IgD-negative memory B cell (primary cell): ENCODE results near the gene IWS1. TPM values are rescaled to one million over a fixed set of nuclear protein-coding genes. Genes with fewer than 3 reads are reported as not detected.
"Not testable (repeated sequence)": the region's sequence is repeated elsewhere in the genome, so short reads cannot be mapped to it uniquely, and the experiment has no call there.

Experiments used
- H3K27ac Mint-ChIP-seq, 3 donors: one replicate each; pipeline ENCODE4 v1.8.0; 2020 to 2022; ENCODE audit warnings: mild to moderate bottlenecking in 3 of 3, mixed read lengths in 3 of 3, moderate library complexity in 1 of 3
- H3K27me3 Mint-ChIP-seq: one replicate; pipeline ENCODE4 v1.8.0; 2021; ENCODE audit warnings: mixed read lengths
- H3K36me3 Mint-ChIP-seq: one replicate; pipeline ENCODE4 v1.8.0; 2020; ENCODE audit warnings: mild to moderate bottlenecking, mixed read lengths
- H3K4me1 Mint-ChIP-seq, 3 donors: one replicate each; pipeline ENCODE4 v1.8.0; 2020 to 2022; ENCODE audit warnings: mixed read lengths in 3 of 3, mild to moderate bottlenecking in 1 of 3
- H3K4me3 Mint-ChIP-seq, 4 donors: one replicate each; pipeline ENCODE4 v1.8.0; 2020 to 2022; ENCODE audit warnings: mild to moderate bottlenecking in 4 of 4, mixed read lengths in 4 of 4, moderate library complexity in 3 of 4
- H3K9me3 Mint-ChIP-seq, 3 donors: one replicate each; pipeline ENCODE4 v1.8.0; 2020 to 2021; ENCODE audit warnings: mixed read lengths in 3 of 3, mild to moderate bottlenecking in 1 of 3
- polyA plus RNA-seq: library from polyadenylated mRNA; unstranded; fragments of 300-500 nt; fragmentation: Illumina TruSeq; gene quantifications from one replicate; pipeline ENCODE4 v1.2.3, GENCODE V29; 2021

Gene IWS1
- polyA plus RNA-seq, 1 donor from 2014 or later = 30.0 TPM

- Mint-ChIP-seq H3K27ac (no peak overlapping the region), H3K4me3 (no peak overlapping the region), H3K27me3 (peaks cover 7% of the 10 kb centered on the region), H3K9me3 (no peaks in the 10 kb centered on the region), H3K4me1 (peaks cover 0 to 2% (median 0%) of the 10 kb centered on the region in 3 donors), H3K36me3 (no peaks in the 10 kb centered on the region)
Observed at GRCh38 chr2:127545796-127546195, 19.5 kb upstream of the IWS1 start.

DNA sequence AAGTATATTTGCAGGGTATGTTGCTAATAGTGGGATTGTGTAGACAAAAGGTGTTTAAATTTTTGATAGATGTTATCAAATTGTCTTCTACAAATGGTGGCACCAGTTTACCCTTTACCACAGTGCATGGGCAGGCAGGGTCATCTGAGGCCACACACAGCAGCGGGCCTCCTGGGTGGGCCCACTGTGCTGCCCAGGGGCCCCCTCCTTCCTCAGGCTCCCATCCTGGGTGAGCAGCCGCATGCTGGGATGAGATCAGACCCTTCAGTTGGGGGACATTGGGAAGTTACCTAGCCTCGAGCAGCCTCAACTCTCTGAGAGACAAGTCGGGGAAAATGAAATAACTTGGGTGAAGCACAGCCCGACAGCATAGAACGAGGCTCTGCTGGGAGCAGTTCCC is 18.9 kb upstream of the IWS1 start:
- Mint-ChIP-seq H3K4me3 (no peak overlapping the region), H3K27ac (no peak overlapping the region), H3K9me3 (no peaks in the 10 kb centered on the region), H3K27me3 (peaks cover 7% of the 10 kb centered on the region), H3K36me3 (no peaks in the 10 kb centered on the region), H3K4me1 (peaks cover 0 to 2% (median 0%) of the 10 kb centered on the region in 3 donors)

DNA sequence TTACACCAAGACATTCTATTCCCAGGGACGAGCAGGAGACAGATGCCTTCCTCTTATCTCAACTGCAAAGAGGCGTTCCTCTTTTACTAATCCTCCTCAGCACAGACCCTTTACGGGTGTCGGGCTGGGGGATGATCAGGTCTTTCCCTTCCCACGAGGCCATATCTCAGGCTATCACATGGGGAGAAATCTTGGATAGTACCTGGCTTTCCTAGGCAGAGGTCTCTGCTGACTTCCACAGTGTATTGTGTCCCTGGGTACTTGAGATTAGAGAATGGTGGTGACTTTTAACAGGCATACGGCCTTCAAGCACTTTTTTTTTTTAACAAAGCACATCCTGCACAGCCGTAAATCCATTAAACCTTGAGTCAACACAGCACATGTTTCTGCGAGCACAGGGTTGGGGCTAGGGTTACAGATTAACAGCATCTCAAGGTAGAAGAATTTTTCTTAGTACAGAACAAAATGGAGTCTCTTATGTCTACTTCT is 16.8 kb upstream of the IWS1 start:
- H3K36me3 Mint-ChIP-seq, H3K27me3 Mint-ChIP-seq, H3K4me3 Mint-ChIP-seq, H3K27ac Mint-ChIP-seq, H3K4me1 Mint-ChIP-seq, H3K9me3 Mint-ChIP-seq: not testable (repeated sequence)

DNA sequence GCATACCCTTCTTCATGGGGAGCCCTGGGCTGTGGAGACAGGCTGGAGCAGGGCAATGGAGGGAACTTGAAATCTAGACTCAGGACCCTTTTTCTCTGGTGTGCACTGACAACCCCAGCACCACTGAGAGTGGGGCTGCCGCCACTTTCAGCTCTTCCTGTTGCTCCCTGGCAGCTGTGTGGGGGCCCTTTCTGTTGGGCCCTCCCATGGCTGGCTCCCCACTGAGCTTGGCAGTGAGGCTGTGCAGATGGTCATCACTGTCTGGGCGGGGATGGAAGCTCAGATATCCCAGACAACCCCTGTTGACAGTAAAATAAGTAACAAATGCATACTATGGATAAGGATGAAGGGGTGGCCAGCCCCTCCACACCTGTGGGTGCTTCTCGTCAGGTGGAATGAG is 15.9 kb upstream of the IWS1 start:
- no peaks in the 10 kb centered on the region for H3K4me1 Mint-ChIP-seq
- H3K4me3 Mint-ChIP-seq = no peak overlapping the region
- peaks cover 3% of the 10 kb centered on the region for H3K27me3 Mint-ChIP-seq
- H3K9me3 Mint-ChIP-seq = peaks cover 0 to 2% (median 0%) of the 10 kb centered on the region in 3 donors
- no peak overlapping the region for H3K27ac Mint-ChIP-seq
- no peaks in the 10 kb centered on the region for H3K36me3 Mint-ChIP-seq

DNA sequence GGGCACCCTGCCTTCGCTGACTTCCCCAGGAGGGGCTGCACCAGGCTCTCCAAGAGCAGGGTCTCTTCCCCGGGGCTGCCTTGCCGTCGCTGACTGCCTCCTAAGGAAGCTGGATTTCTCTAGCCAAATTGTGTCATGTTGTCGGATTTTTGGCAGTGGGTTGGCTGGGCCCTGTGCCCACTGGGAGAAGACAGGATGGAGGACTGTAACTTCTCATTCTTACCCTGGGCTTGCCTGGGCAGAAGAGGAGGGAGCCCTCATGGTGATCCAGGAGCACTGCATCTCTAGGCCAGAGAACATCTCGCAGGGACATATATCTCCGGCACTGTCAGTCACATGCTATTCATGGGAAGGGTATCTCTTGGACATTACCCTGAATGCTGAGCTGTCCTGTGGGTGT is 15.5 kb upstream of the IWS1 start:
- Mint-ChIP-seq H3K36me3 (no peaks in the 10 kb centered on the region), H3K27ac (no peak overlapping the region)

GRCh38 chr2:127537644-127538043 is 11.4 kb upstream of the IWS1 start:
- Mint-ChIP-seq H3K27me3 (peaks cover 8% of the 10 kb centered on the region), H3K27ac (no peak overlapping the region), H3K4me1 (peaks cover 0 to 2% (median 1%) of the 10 kb centered on the region in 3 donors), H3K36me3 (no peaks in the 10 kb centered on the region), H3K9me3 (peaks cover 0 to 2% (median 0%) of the 10 kb centered on the region in 3 donors), H3K4me3 (no peak overlapping the region)

More for the DNA sequence above, 15.5 kb upstream of the IWS1 start:
- Mint-ChIP-seq H3K27me3 (peaks cover 3% of the 10 kb centered on the region), H3K4me1 (no peaks in the 10 kb centered on the region), H3K4me3 (no peak overlapping the region), H3K9me3 (peaks cover 0 to 2% (median 0%) of the 10 kb centered on the region in 3 donors)

DNA sequence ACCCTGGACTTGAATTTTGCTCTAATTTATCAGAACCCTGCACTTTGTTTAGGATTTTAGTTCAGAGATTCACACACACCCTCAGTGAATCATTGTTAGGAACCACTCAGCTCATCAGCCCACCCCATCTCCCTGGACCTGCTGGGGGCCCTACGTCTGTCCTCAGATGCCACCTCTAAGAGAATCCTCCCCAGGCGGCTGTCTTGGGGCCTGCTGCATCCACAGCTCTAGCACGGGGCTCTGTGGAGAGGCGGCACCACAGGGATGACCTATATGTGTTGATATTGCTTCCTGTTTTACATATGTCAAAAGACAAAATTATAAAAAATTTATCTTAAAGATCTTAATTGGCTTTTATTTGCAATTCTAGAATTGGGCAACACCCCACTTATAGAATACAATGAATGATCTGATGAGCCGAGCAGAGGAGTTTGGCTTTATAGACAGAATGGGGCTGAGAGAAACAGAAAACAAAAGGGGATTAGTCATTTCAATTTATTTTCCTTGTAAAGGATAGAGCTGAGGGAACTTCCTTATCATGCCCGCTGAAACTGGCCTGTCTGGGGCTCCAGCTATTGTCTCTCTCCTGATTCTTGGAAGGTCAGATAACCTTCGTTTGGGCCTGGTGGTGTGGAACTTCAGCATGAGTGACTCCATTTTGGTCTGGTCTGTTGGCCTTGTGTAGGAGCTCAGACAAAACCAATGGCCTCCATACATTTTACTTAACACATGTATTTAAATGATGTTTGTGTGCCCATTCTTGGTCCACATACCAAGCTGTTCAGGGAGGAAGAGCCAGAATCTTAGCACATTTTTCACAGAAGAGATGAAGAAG is 10.6 kb upstream of the IWS1 start:
- H3K9me3 Mint-ChIP-seq = peaks cover 0 to 2% (median 0%) of the 10 kb centered on the region in 3 donors
- peaks cover 8% of the 10 kb centered on the region for H3K27me3 Mint-ChIP-seq
- H3K27ac Mint-ChIP-seq = no peak overlapping the region
- H3K4me3 Mint-ChIP-seq = no peak overlapping the region
- H3K36me3 Mint-ChIP-seq = no peaks in the 10 kb centered on the region
- peaks cover 0 to 2% (median 1%) of the 10 kb centered on the region in 3 donors for H3K4me1 Mint-ChIP-seq

DNA sequence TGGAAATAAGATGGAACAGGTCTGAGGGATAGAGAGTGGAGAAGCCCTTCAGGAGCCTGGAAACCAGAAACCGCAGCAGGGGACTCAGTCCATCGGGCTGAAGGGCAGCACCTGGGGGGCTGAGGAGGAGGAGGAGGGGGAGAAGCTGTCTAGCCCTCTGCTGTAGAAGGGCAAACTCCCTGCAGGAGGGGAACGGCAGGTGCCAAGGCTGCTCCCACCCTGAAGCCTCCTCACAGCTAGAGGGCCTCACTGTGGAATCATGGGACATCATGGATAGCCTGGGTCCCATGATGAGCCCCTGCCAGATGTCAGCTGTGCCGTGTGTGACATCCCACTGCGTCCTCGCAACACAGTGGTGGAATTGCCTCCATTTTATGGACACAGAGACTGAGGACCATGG is 9.6 kb upstream of the IWS1 start:
- no peak overlapping the region for H3K4me3 Mint-ChIP-seq
- peaks cover 8% of the 10 kb centered on the region for H3K27me3 Mint-ChIP-seq
- no peaks in the 10 kb centered on the region for H3K36me3 Mint-ChIP-seq
- H3K4me1 Mint-ChIP-seq = peaks cover 0 to 2% (median 1%) of the 10 kb centered on the region in 3 donors
- peak overlapping the region in 1 of 3 donors; percentile 62 for H3K27ac Mint-ChIP-seq
- H3K9me3 Mint-ChIP-seq = peaks cover 0 to 2% (median 0%) of the 10 kb centered on the region in 3 donors

DNA sequence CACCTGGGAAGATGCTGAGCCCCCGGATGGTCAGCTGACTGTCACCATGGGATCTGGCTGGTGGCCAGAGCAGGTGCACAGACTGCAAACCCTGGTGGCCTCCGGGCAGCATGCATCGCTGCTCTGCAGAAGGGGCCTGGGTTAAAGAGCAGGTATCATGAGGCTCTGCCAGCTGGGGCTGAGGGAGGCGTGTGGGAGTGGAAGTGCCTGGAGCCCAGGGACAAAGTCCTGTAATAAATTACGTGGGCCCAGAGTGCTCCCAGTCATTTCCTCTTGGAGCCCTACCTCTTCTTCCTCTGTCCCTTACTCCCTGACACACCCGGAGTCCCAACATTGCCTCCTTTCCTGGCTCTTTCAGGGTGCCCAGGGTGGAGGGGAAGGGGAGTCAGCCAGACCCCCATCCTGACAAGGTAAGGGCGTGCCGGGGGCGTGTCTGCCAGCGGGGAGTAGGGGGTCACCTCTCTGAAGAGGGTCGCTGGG is 9.2 kb upstream of the IWS1 start, which contains the start of gene MYO7B:
MYO7B (plus strand) TSS at position 262 of the 480 bp plus-strand sequence. CDS start 24,040 bp downstream, outside the sequence.
- H3K4me1 Mint-ChIP-seq = peaks cover 0 to 2% (median 1%) of the 10 kb centered on the region in 3 donors

GRCh38 chr2:127532296-127532695 is 6.0 kb upstream of the IWS1 start:
- Mint-ChIP-seq H3K9me3 (peaks cover 0 to 2% (median 0%) of the 10 kb centered on the region in 3 donors), H3K27me3 (peaks cover 6% of the 10 kb centered on the region), H3K4me1 (peaks cover 2 to 6% (median 3%) of the 10 kb centered on the region in 3 donors), H3K27ac (no peak overlapping the region), H3K4me3 (no peak overlapping the region), H3K36me3 (no peaks in the 10 kb centered on the region)

More for the DNA sequence above, 9.2 kb upstream of the IWS1 start, which contains the start of gene MYO7B:
- peaks cover 8% of the 10 kb centered on the region for H3K27me3 Mint-ChIP-seq
- H3K4me3 Mint-ChIP-seq = no peak within 1 kb of the TSS
- peaks cover 0 to 2% (median 0%) of the 10 kb centered on the region in 3 donors for H3K9me3 Mint-ChIP-seq
- no peaks in the 10 kb centered on the region for H3K36me3 Mint-ChIP-seq
- peak within 1 kb of the TSS in 1 of 3 donors; percentile 62 for H3K27ac Mint-ChIP-seq

- Mint-ChIP-seq H3K4me1 (peaks cover 8 to 12% (median 9%) of the 10 kb centered on the region in 3 donors), H3K27ac (no peak overlapping the region), H3K4me3 (peak overlapping the region in 1 of 4 donors; percentile 13), H3K9me3 (peaks cover 0 to 2% (median 0%) of the 10 kb centered on the region in 3 donors), H3K27me3 (peaks cover 6% of the 10 kb centered on the region), H3K36me3 (no peaks in the 10 kb centered on the region)
Observed at GRCh38 chr2:127531221-127531648, 4.9 kb upstream of the IWS1 start.

DNA sequence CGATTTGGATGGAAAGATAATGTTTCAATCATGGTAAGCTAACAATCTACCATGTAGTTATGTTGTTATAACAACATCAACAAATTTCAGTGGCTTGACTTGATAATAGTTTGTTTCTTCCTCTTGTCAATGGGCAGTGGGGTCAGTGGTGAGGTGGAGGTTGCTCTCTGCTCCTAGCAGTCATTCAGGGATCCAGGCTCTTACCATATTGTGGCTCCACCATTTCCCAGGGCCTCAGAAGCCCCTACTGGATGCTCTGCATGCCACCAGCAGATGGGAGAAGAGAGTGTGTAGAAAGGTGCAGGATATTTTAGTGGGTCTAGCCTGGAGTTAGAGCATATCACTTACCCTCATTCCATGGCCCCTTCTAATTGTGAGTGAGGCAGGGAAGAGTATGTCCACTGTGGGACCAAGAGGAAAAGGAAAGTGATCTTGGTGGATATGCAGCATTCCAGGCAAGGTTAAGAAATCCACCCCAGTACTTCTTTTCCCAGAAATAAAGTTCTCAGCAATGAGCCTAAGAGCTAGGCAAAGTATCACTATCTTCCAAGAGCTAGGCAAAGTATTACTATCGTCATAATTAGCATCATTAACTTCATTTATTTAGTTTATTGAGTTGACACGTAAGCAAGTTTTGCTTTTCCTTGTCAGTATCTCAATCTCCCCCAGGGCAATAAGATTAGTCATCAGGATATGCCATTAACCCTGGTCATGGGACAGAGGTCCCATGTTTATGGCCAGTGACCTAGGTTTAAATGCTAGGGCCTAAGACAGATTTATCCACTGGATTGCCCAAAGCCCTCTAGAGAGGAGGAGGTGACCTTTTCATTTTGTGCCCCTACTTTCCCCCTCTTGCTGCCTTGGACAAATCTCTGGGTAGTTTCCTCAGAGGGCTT is 4.2 kb upstream of the IWS1 start:
- Mint-ChIP-seq H3K27me3 (peaks cover 6% of the 10 kb centered on the region), H3K9me3 (peaks cover 0 to 2% (median 0%) of the 10 kb centered on the region in 3 donors), H3K4me1 (peaks cover 10 to 15% (median 11%) of the 10 kb centered on the region in 3 donors), H3K36me3 (no peaks in the 10 kb centered on the region), H3K4me3 (no peak overlapping the region), H3K27ac (no peak overlapping the region)

- H3K9me3 Mint-ChIP-seq, H3K36me3 Mint-ChIP-seq, H3K27ac Mint-ChIP-seq, H3K4me3 Mint-ChIP-seq, H3K27me3 Mint-ChIP-seq: not testable (repeated sequence)
- H3K4me1 Mint-ChIP-seq = peaks cover 12 to 18% (median 13%) of the 10 kb centered on the region in 3 donors
Observed at GRCh38 chr2:127529416-127529815, 3.1 kb upstream of the IWS1 start.

DNA sequence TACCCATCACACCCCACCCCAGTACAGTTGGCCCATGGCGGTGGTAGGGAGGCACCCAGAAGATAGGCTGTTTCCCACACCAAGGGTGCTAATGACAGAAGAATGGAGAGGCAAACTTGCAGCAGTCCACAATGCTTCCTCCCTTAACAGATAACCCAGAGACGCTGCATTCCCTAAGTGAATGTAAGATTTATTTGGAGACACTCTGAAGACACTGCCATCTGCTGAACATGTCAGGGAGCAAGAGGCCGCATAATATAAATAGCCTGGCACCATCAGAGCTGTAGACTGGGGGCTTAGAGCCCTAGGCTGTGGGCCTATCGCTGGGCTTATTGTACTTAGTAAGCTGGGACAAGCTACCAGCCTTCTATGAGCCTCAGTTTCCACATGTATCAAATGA is 2.2 kb upstream of the IWS1 start:
- peak overlapping the region in 1 of 4 donors; percentile 100 for H3K4me3 Mint-ChIP-seq
- H3K9me3 Mint-ChIP-seq = peaks cover 0 to 2% (median 0%) of the 10 kb centered on the region in 3 donors
- H3K27me3 Mint-ChIP-seq = no peaks in the 10 kb centered on the region
- H3K4me1 Mint-ChIP-seq = peaks cover 17 to 24% (median 18%) of the 10 kb centered on the region in 3 donors
- peak overlapping the region in 1 of 3 donors; percentile 49 for H3K27ac Mint-ChIP-seq
- H3K36me3 Mint-ChIP-seq = no peaks in the 10 kb centered on the region
